Smooth muscle cell (in vitro differentiated cells): ENCODE results near the gene HPS5. TPM values are rescaled to one million over a fixed set of nuclear protein-coding genes. Genes with fewer than 3 reads are reported as not detected.

Source experiments
- DNase-seq: peaks from one replicate; lab custom pipeline; 2025; ENCODE audit not compliant: unreplicated experiment; lab: John Stamatoyannopoulos, UW
- H2AFZ ChIP-seq: fragments of 200-600 bp; sonication (generic); 2 replicates; pipeline ENCODE4 v1.6.0; 2016; ENCODE audit warnings: antibody characterized with exemption, low read depth, mild to moderate bottlenecking
- H3F3A ChIP-seq: fragments of 200-600 bp; sonication (generic); 2 replicates; pipeline ENCODE4 v1.6.0; 2017; ENCODE audit warnings: antibody characterized with exemption, low read depth
- H3K27ac ChIP-seq: fragments of 200-600 bp; sonication (generic); 2 replicates; pipeline ENCODE4 v1.5.1; 2016; ENCODE audit warnings: low read depth, mild to moderate bottlenecking
- H3K27me3 ChIP-seq: fragments of 200-600 bp; sonication (generic); 2 replicates; pipeline ENCODE4 v1.6.1; 2016; ENCODE audit warnings: low read depth, mild to moderate bottlenecking
- H3K36me3 ChIP-seq: fragments of 200-600 bp; sonication (generic); 2 replicates; pipeline ENCODE4 v1.5.1; 2016; ENCODE audit warnings: low read depth
- H3K4me1 ChIP-seq: fragments of 200-600 bp; sonication (generic); 2 replicates; pipeline ENCODE4 v1.5.1; 2016; ENCODE audit warnings: low read depth
- H3K4me2 ChIP-seq: fragments of 200-600 bp; sonication (generic); 2 replicates; pipeline ENCODE4 v1.6.0; 2016; ENCODE audit warnings: mild to moderate bottlenecking
- H3K4me3 ChIP-seq: fragments of 200-600 bp; sonication (generic); 2 replicates; pipeline ENCODE4 v1.5.1; 2016; ENCODE audit warnings: mild to moderate bottlenecking
- H3K79me2 ChIP-seq: fragments of 200-600 bp; sonication (generic); 2 replicates; pipeline ENCODE4 v1.6.0; 2016; ENCODE audit warnings: low read depth, mild to moderate bottlenecking
- H3K9ac ChIP-seq: fragments of 200-600 bp; sonication (generic); 2 replicates; pipeline ENCODE4 v1.6.0; 2016; ENCODE audit warnings: low read depth
- H3K9me3 ChIP-seq: fragments of 200-600 bp; sonication (generic); replicated peaks from 2 replicates; pipeline ENCODE4 v1.5.1; 2016; ENCODE audit warnings: low read depth
- H4K20me1 ChIP-seq: fragments of 200-600 bp; sonication (generic); 2 replicates; pipeline ENCODE4 v1.6.0; 2016; ENCODE audit warnings: low read depth
- CTCF ChIP-seq: fragments of 200-600 bp; sonication (generic); IDR thresholded peaks from 2 replicates; pipeline ENCODE4 v1.5.1; 2017; ENCODE audit warnings: borderline replicate concordance, mild to moderate bottlenecking, antibody characterized with exemption; ENCODE audit not compliant: insufficient read depth, poor library complexity, severe bottlenecking
- WGBS: methylation state at CpG from one replicate; pipeline ENCODE4 v1.1.7; 2016; ENCODE audit warnings: low lambda C conversion rate; 5-methylcytosine and 5-hydroxymethylcytosine counted together
- polyA plus RNA-seq: library from polyadenylated mRNA; unstranded; fragments of >200 nt; fragmentation: Nextera tagmentation; extraction: Ambion mirVana; gene quantifications from 2 replicates; pipeline ENCODE4 v1.2.1, GENCODE V29; 2016
- total RNA-seq: library from RNA; depleted of rRNA; stranded (reverse); fragments of >200 nt; gene quantifications from 2 replicates; pipeline ENCODE4 v1.2.3, GENCODE V29; 2014

HPS5 gene
- total and polyA plus RNA-seq, 2 experiments from 2014 or later = 7.4 to 13.1 TPM

GRCh38 chr11:18352581-18352980 lies 30.6 kb upstream of the HPS5 start:
- no peaks in the 10 kb centered on the region for H3K79me2 ChIP-seq
- no peak overlapping the region for H3K4me2 ChIP-seq
- no peaks in the 10 kb centered on the region for H3K27me3 ChIP-seq
- no peak overlapping the region for H3K27ac ChIP-seq
- H3K36me3 ChIP-seq = no peaks in the 10 kb centered on the region
- WGBS = 75% methylated on average over 3 of the region's 3 CpGs
- no peak overlapping the region for H3K4me3 ChIP-seq
- H3K4me1 ChIP-seq = no peaks in the 10 kb centered on the region
- H3K9ac ChIP-seq = no peak overlapping the region
- no peak for TF ChIP-seq CTCF
- no peaks in the 10 kb centered on the region for H4K20me1 ChIP-seq
- H3K9me3 ChIP-seq = no peaks in the 10 kb centered on the region
- H2AFZ ChIP-seq = no peak overlapping the region
- DNase-seq = no peak
- no peaks in the 10 kb centered on the region for H3F3A ChIP-seq

GRCh38 chr11:18347471-18348125 lies 25.7 kb upstream of the HPS5 start:
- Histone ChIP-seq H4K20me1 (no peaks in the 10 kb centered on the region), H3K4me2 (no peak overlapping the region), H3F3A (no peaks in the 10 kb centered on the region), H3K4me3 (no peak overlapping the region), H3K4me1 (no peaks in the 10 kb centered on the region), H3K9me3 (no peaks in the 10 kb centered on the region), H3K36me3 (peaks cover 4% of the 10 kb centered on the region), H2AFZ (no peak overlapping the region), H3K27me3 (no peaks in the 10 kb centered on the region), H3K27ac (no peak overlapping the region), H3K9ac (no peak overlapping the region), H3K79me2 (no peaks in the 10 kb centered on the region)
- no peak for DNase-seq
- TF ChIP-seq CTCF = no peak
- WGBS = 88% methylated on average over 5 of the region's 5 CpGs

GRCh38 chr11:18332891-18333290 lies 11.0 kb upstream of the HPS5 start:
- no peak overlapping the region for H3K4me3 ChIP-seq
- peaks cover 19% of the 10 kb centered on the region for H3K36me3 ChIP-seq
- no peak for DNase-seq
- no peaks in the 10 kb centered on the region for H3K27me3 ChIP-seq
- no peak for TF ChIP-seq CTCF
- peaks cover 31% of the 10 kb centered on the region for H4K20me1 ChIP-seq
- no peaks in the 10 kb centered on the region for H3K4me1 ChIP-seq
- H3K4me2 ChIP-seq = no peak overlapping the region
- no peak overlapping the region for H3K27ac ChIP-seq
- 100% methylated on average over 3 of the region's 3 CpGs for WGBS
- no peaks in the 10 kb centered on the region for H3K9me3 ChIP-seq
- H2AFZ ChIP-seq = no peak overlapping the region
- H3K79me2 ChIP-seq = peaks cover 45% of the 10 kb centered on the region
- no peaks in the 10 kb centered on the region for H3F3A ChIP-seq
- H3K9ac ChIP-seq = no peak overlapping the region

GRCh38 chr11:18332302-18332701 lies 10.4 kb upstream of the HPS5 start:
- H4K20me1 ChIP-seq = peaks cover 31% of the 10 kb centered on the region
- no peak overlapping the region for H3K9ac ChIP-seq

More at GRCh38 chr11:18332302-18332701, 10.4 kb upstream of the HPS5 start:
- peaks cover 51% of the 10 kb centered on the region for H3K79me2 ChIP-seq
- WGBS = 72% methylated on average over 1 of the region's 1 CpG
- DNase-seq = no peak
- no peaks in the 10 kb centered on the region for H3K9me3 ChIP-seq
- peaks cover 16% of the 10 kb centered on the region for H3K36me3 ChIP-seq
- no peak overlapping the region for H2AFZ ChIP-seq
- no peak for TF ChIP-seq CTCF
- H3K27ac ChIP-seq = no peak overlapping the region
- no peak overlapping the region for H3K4me3 ChIP-seq
- H3K27me3 ChIP-seq = no peaks in the 10 kb centered on the region
- no peaks in the 10 kb centered on the region for H3F3A ChIP-seq
- no peak overlapping the region for H3K4me2 ChIP-seq
- no peaks in the 10 kb centered on the region for H3K4me1 ChIP-seq
